Endodermal cell (in vitro differentiated cells): ENCODE results near the gene CRACR2B. TPM values are rescaled to one million over a fixed set of nuclear protein-coding genes. Genes with fewer than 3 reads are reported as not detected.

Experiments used
- DNase-seq: peaks from one replicate; pipeline ENCODE4 v3.0.0-alpha.2; 2017
- H3K27ac ChIP-seq: 2 replicates; pipeline ENCODE4 v1.5.1; 2013; ENCODE audit warnings: mild to moderate bottlenecking, low read depth, low read length, moderate library complexity
- H3K27me3 ChIP-seq: 2 replicates; pipeline ENCODE4 v1.6.1; 2013; ENCODE audit warnings: mild to moderate bottlenecking, low read length, moderate library complexity; ENCODE audit not compliant: insufficient read depth, control insufficient read depth, poor library complexity, severe bottlenecking
- H3K36me3 ChIP-seq: 2 replicates; pipeline ENCODE4 v1.7.0; 2013; ENCODE audit warnings: mild to moderate bottlenecking, low read length, moderate library complexity; ENCODE audit not compliant: control insufficient read depth, insufficient read depth
- H3K4me1 ChIP-seq: one replicate; pipeline ENCODE4 v1.7.0; 2013; ENCODE audit warnings: low read length; ENCODE audit not compliant: control insufficient read depth, insufficient read depth
- H3K4me3 ChIP-seq: 2 replicates; pipeline ENCODE4 v1.5.1; 2013; ENCODE audit warnings: mild to moderate bottlenecking, low read length, moderate library complexity
- H3K9ac ChIP-seq: 2 replicates; pipeline ENCODE4 v1.6.1; 2013; ENCODE audit warnings: mild to moderate bottlenecking, low read length, moderate library complexity; ENCODE audit not compliant: poor library complexity, severe bottlenecking; ENCODE audit errors: extremely low read depth
- H3K9me3 ChIP-seq: 2 replicates; pipeline ENCODE4 v1.6.1; 2013; ENCODE audit warnings: mild to moderate bottlenecking, low read length, moderate library complexity; ENCODE audit not compliant: control insufficient read depth
- H3K27ac Mint-ChIP-seq: 2 replicates; pipeline ENCODE4 v1.8.0; 2020; ENCODE audit warnings: mixed read lengths
- H3K27me3 Mint-ChIP-seq: 2 replicates; pipeline ENCODE4 v1.8.0; 2021; ENCODE audit warnings: mild to moderate bottlenecking, mixed read lengths; ENCODE audit not compliant: insufficient read depth
- H3K36me3 Mint-ChIP-seq: 2 replicates; pipeline ENCODE4 v1.8.0; 2020; ENCODE audit warnings: low read depth, mixed read lengths
- H3K4me1 Mint-ChIP-seq: 2 replicates; pipeline ENCODE4 v1.8.0; 2020; ENCODE audit warnings: mixed read lengths
- H3K4me3 Mint-ChIP-seq: 2 replicates; pipeline ENCODE4 v1.8.0; 2020; ENCODE audit warnings: mild to moderate bottlenecking, moderate library complexity, mixed read lengths
- H3K9me3 Mint-ChIP-seq: 2 replicates; pipeline ENCODE4 v1.8.0; 2020; ENCODE audit warnings: mild to moderate bottlenecking, mixed read lengths
- CTCF ChIP-seq: fragments of 200-600 bp; sonication (generic); conservative IDR thresholded peaks from 2 replicates; pipeline ENCODE4 v1.5.0; 2021; ENCODE audit warnings: antibody characterized with exemption, mild to moderate bottlenecking
- WGBS, 2 experiments: methylation state at CpG; one replicate each; pipeline versions ENCODE4 v1.1.5 to v1.1.7; 2013; ENCODE audit warnings: missing lambda C conversion rate in 2 of 2, mixed read lengths in 1 of 2; ENCODE audit not compliant: insufficient coverage in 1 of 2, insufficient read length in 1 of 2; 5-methylcytosine and 5-hydroxymethylcytosine counted together
- total RNA-seq, 2 donors: library from RNA; stranded (reverse); fragmentation: NEBNext Ultra II Directional in 1 of 2; extraction: Animal tissue kit (Norgen Biotek cat#: 25700) in 1 of 2; gene quantifications; 2 replicates in 1 of 2; 3 replicates in 1 of 2; pipeline ENCODE4 v1.2.1, GENCODE V29; 2021

The CRACR2B gene
- total RNA-seq, 2 donors from 2014 or later, result 22.3 to 28.1 TPM

DNA sequence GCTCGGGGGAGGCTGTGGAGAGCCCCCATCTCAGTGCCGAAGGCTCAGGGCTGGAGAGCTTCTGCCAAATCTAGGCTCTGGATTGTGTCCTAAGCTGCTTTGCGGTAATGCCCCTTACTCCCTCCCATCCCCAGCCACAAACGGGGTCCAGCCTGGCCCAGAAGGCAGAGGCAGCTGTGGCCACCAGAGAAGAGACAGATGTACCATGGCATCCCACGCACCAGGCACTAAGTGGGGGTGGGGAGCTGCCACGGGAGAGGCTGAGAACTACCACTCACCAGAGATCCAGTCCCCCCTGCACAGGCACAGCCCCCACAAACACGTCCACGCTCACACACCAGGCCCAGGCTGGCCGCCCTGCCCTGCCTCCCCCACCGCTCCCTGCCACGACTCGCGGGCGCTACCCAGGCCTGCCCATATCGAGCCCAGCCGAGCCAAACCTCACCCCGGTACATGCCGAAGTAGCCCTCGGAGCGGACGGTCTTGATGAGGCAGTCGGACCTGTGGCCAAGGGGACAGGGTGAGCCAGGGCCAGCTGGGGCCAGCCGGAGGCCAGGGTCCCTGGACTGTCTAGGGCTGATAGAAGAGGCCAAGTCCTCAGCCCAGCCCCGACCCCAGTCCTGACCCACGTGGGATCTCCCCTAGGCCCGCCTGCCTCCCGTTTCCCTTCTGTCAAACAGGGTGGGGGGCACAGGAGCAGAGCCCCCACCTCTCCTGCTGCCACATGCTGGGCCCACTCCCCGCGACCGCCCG is 33.5 kb upstream of the CRACR2B start:
- 95 to 96% methylated on average over 23 to 29 of the region's 31 CpGs for WGBS, 2 experiments
- Histone ChIP-seq H3K27ac (peak overlapping the region; percentile 24), H3K4me3 (no peak overlapping the region), H3K9me3 (no peaks in the 10 kb centered on the region), H3K27me3 (no peaks in the 10 kb centered on the region), H3K36me3 (peaks cover 8% of the 10 kb centered on the region), H3K4me1 (peaks cover 4% of the 10 kb centered on the region), H3K9ac (no peak overlapping the region)
- H3K27me3 Mint-ChIP-seq, result no peaks in the 10 kb centered on the region
- H3K36me3 Mint-ChIP-seq, result peaks cover 9% of the 10 kb centered on the region
- H3K4me1 Mint-ChIP-seq, result peaks cover 4% of the 10 kb centered on the region
- no peaks in the 10 kb centered on the region for H3K9me3 Mint-ChIP-seq
- no peak overlapping the region for H3K4me3 Mint-ChIP-seq
- no peak for DNase-seq
- no peak overlapping the region for H3K27ac Mint-ChIP-seq
- TF ChIP-seq CTCF, result no peak

GRCh38 chr11:794766-795633 is 32.7 kb upstream of the CRACR2B start:
- Mint-ChIP-seq H3K27ac (no peak overlapping the region), H3K27me3 (no peaks in the 10 kb centered on the region), H3K4me1 (peaks cover 4% of the 10 kb centered on the region), H3K36me3 (peaks cover 10% of the 10 kb centered on the region), H3K4me3 (no peak overlapping the region), H3K9me3 (no peaks in the 10 kb centered on the region)
- no peak for DNase-seq
- no peak overlapping the region for H3K9ac ChIP-seq
- peaks cover 4% of the 10 kb centered on the region for H3K4me1 ChIP-seq
- H3K27ac ChIP-seq, result no peak overlapping the region
- H3K27me3 ChIP-seq, result no peaks in the 10 kb centered on the region
- WGBS, 2 experiments, result 90 to 95% methylated on average over 12 to 36 of the region's 38 CpGs
- no peak for TF ChIP-seq CTCF
- H3K4me3 ChIP-seq, result no peak overlapping the region
- H3K36me3 ChIP-seq, result peaks cover 8% of the 10 kb centered on the region
- no peaks in the 10 kb centered on the region for H3K9me3 ChIP-seq

DNA sequence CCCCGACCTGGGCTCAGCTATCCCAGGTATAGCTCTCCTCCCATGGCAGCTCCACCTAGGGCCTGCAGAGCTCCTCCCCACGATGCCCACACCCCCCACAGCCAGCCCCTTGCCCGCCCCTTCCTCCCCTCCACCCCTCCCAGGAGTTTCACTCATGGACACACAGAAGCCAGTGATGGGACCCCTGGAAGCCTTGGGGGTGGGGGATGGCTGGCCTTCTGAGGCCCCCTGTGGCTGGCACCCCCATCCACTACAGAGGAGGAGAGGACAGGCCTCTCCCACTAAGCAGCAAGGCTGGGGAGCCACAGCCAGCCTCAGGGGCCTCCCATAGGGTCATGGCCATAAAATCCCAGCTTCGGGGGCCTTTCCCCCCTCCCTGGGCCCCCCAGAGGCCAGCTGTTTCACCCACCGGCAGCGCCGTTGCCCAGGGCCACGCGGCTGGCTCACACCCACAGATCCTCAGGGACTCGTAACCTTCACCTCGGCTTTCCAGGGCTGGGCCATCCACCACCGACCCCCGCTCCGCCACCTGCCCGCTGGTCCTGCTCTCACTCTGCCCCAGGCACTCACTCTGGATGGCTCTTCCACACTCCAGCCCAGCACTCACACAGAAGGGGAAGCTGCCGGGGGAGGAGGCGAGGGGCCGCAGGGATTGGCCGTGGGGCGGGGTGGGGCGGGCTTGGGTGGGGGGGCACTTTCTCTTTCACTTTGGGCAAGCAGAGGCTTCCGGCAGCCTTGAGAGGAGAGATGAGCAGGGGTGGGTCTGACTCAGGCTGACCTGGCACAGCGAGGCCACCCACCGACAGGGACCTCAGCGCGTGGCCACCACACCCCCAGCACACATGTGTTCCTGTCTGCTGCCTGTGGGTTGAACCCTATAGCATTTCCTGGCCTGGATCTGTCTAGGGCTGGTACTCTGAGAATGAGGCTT is 31.8 kb upstream of the CRACR2B start:
- WGBS, 2 experiments, result 73 to 75% methylated on average over 10 to 22 of the region's 26 CpGs
- Histone ChIP-seq H3K9ac (no peak overlapping the region), H3K4me3 (peak overlapping the region; percentile 87), H3K27me3 (no peaks in the 10 kb centered on the region), H3K27ac (peak overlapping the region; percentile 41), H3K9me3 (no peaks in the 10 kb centered on the region), H3K4me1 (peaks cover 4% of the 10 kb centered on the region), H3K36me3 (peaks cover 8% of the 10 kb centered on the region)
- Mint-ChIP-seq H3K27me3 (no peaks in the 10 kb centered on the region), H3K27ac (no peak overlapping the region), H3K36me3 (peaks cover 13% of the 10 kb centered on the region), H3K4me1 (peaks cover 4% of the 10 kb centered on the region), H3K9me3 (no peaks in the 10 kb centered on the region), H3K4me3 (no peak overlapping the region)
- TF ChIP-seq CTCF, result no peak
- DNase-seq, result peak; percentile 77
